Measurements from ENCODE around the gene SEL1L.

The SEL1L gene

DNA sequence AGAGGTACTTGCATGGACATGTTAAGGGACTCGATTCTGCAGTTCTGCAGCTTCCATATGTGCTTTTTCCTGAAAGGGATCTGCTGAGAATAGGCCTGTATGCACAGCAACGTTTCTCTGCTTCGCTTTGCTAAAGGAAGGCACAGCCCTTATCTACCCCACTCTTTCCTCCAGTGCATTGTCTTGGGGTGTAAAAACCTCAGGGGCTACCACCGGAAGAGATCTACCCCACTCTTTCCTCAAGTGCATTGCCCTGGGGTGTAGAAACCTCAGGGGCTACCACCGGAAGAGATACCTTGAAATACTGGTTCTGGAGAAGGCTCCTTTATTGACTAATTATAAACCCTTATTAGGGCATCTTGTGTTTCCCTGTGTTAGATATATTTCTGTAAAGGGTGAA is 52.9 kb downstream of the SEL1L start (continued):
- TF ChIP-seq TRIM28 (IDR thresholded peaks at IDR 0.05; ENCODE audit: borderline replicate concordance, low read length) (no peak), GLI4 (tag by site-specific recombination; IDR thresholded peaks at IDR 0.05) (no peak), KLF9 (tag by site-specific recombination; IDR thresholded peaks at IDR 0.05; ENCODE audit: low read depth) (no peak)
- TF ChIP-seq, protein P1, sequence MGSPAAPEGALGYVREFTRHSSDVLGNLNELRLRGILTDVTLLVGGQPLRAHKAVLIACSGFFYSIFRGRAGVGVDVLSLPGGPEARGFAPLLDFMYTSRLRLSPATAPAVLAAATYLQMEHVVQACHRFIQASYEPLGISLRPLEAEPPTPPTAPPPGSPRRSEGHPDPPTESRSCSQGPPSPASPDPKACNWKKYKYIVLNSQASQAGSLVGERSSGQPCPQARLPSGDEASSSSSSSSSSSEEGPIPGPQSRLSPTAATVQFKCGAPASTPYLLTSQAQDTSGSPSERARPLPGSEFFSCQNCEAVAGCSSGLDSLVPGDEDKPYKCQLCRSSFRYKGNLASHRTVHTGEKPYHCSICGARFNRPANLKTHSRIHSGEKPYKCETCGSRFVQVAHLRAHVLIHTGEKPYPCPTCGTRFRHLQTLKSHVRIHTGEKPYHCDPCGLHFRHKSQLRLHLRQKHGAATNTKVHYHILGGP (tag by site-specific recombination; IDR thresholded peaks at IDR 0.05) = no peak

DNA sequence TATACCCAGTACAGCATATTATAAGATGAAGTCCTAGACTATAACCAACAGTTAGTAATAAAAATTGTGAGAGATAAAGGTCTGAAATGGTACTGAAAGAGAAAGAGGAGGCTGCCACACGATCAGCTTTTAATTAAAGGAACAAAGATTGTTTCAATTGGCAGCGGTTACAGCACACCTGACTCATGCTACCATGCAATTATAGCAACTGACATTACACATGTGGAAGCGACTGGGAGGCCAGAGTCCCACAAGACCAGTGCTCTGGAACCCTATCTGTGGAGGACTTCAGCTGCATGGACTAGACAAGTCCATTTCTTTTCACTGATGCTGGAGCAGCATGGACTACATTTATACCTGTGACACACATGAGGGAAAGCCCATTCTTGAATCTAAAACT is 55.2 kb downstream of the SEL1L start:
- TF ChIP-seq ZNF433 (tag by site-specific recombination; IDR thresholded peaks at IDR 0.05; ENCODE audit: low read depth) (no peak), ZNF324 (tag by site-specific recombination; IDR thresholded peaks at IDR 0.05) (no peak), ZNF529 (tag by site-specific recombination; IDR thresholded peaks at IDR 0.05; ENCODE audit: insufficient replicate concordance) (no peak), ZIC2 (tag by site-specific recombination; IDR thresholded peaks at IDR 0.05) (no peak), ZNF157 (tag by site-specific recombination; IDR thresholded peaks at IDR 0.05) (no peak), RBAK (tag by site-specific recombination; IDR thresholded peaks at IDR 0.05) (no peak), ZEB2 (tag by site-specific recombination; IDR thresholded peaks at IDR 0.05) (no peak), ZNF521 (tag by site-specific recombination; IDR thresholded peaks at IDR 0.05) (no peak), GFI1B (tag by site-specific recombination; IDR thresholded peaks at IDR 0.05) (no peak), GLI2 (tag by site-specific recombination; IDR thresholded peaks at IDR 0.05; ENCODE audit: borderline replicate concordance, low read depth) (no peak), ZNF830 (tag by site-specific recombination; IDR thresholded peaks at IDR 0.05; ENCODE audit: low read depth) (no peak)
- TF ChIP-seq, protein P2, sequence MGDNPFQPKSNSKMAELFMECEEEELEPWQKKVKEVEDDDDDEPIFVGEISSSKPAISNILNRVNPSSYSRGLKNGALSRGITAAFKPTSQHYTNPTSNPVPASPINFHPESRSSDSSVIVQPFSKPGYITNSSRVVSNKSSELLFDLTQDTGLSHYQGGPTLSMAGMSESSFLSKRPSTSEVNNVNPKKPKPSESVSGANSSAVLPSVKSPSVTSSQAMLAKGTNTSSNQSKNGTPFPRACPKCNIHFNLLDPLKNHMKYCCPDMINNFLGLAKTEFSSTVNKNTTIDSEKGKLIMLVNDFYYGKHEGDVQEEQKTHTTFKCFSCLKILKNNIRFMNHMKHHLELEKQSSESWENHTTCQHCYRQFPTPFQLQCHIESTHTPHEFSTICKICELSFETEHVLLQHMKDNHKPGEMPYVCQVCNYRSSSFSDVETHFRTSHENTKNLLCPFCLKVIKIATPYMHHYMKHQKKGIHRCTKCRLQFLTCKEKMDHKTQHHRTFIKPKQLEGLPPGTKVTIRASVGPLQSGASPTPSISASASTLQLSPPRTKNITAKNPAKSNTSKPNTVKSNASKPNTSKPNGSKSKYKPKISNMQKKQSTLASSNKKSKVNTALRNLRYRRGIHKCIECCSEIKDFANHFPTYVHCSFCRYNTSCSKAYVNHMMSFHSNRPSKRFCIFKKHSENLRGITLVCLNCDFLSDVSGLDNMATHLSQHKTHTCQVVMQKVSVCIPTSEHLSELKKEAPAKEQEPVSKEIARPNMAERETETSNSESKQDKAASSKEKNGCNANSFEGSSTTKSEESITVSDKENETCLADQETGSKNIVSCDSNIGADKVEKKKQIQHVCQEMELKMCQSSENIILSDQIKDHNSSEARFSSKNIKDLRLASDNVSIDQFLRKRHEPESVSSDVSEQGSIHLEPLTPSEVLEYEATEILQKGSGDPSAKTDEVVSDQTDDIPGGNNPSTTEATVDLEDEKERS (tag by site-specific recombination; IDR thresholded peaks at IDR 0.05) = no peak
- TF ChIP-seq, protein P3, sequence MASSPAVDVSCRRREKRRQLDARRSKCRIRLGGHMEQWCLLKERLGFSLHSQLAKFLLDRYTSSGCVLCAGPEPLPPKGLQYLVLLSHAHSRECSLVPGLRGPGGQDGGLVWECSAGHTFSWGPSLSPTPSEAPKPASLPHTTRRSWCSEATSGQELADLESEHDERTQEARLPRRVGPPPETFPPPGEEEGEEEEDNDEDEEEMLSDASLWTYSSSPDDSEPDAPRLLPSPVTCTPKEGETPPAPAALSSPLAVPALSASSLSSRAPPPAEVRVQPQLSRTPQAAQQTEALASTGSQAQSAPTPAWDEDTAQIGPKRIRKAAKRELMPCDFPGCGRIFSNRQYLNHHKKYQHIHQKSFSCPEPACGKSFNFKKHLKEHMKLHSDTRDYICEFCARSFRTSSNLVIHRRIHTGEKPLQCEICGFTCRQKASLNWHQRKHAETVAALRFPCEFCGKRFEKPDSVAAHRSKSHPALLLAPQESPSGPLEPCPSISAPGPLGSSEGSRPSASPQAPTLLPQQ (tag by site-specific recombination; IDR thresholded peaks at IDR 0.05) = no peak
- TF ChIP-seq, protein P4, sequence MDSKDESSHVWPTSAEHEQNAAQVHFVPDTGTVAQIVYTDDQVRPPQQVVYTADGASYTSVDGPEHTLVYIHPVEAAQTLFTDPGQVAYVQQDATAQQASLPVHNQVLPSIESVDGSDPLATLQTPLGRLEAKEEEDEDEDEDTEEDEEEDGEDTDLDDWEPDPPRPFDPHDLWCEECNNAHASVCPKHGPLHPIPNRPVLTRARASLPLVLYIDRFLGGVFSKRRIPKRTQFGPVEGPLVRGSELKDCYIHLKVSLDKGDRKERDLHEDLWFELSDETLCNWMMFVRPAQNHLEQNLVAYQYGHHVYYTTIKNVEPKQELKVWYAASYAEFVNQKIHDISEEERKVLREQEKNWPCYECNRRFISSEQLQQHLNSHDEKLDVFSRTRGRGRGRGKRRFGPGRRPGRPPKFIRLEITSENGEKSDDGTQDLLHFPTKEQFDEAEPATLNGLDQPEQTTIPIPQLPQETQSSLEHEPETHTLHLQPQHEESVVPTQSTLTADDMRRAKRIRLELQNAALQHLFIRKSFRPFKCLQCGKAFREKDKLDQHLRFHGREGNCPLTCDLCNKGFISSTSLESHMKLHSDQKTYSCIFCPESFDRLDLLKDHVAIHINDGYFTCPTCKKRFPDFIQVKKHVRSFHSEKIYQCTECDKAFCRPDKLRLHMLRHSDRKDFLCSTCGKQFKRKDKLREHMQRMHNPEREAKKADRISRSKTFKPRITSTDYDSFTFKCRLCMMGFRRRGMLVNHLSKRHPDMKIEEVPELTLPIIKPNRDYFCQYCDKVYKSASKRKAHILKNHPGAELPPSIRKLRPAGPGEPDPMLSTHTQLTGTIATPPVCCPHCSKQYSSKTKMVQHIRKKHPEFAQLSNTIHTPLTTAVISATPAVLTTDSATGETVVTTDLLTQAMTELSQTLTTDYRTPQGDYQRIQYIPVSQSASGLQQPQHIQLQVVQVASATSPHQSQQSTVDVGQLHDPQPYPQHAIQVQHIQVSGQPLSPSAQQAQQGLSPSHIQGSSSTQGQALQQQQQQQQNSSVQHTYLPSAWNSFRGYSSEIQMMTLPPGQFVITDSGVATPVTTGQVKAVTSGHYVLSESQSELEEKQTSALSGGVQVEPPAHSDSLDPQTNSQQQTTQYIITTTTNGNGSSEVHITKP (tag by site-specific recombination; IDR thresholded peaks at IDR 0.05) = no peak
- ChIA-PET CTCF (no interaction called here), POLR2A (no interaction called here)
- Histone ChIP-seq H3K4me1 (ENCODE audit: control insufficient read depth, insufficient read depth, low read length) (no peaks in the 10 kb centered on the region), H3K36me3 (ENCODE audit: control insufficient read depth in 2 of 2, insufficient read depth in 1 of 2, low read length in 2 of 2) (peaks cover 20 to 58% of the 10 kb centered on the region in 2 experiments), H3K4me3 (ENCODE audit: low read depth, low read length) (no peak overlapping the region), H3K27ac (ENCODE audit: extremely low read depth, low read depth, low read length) (no peak overlapping the region), H3K9me3 (ENCODE audit: control insufficient read depth, insufficient read depth, low read depth, low read length) (no peaks in the 10 kb centered on the region)

Measured in HEK293 (cell line).